DMS114 treated with DMSO at 0.1 percent for 48 hours (cell line): ENCODE data around the gene CCHCR1.

Experiments
- DNase-seq: peaks from one replicate; lab custom pipeline; 2025; ENCODE audit not compliant: unreplicated experiment; lab: John Stamatoyannopoulos, UW

The CCHCR1 gene

GRCh38 chr6:31132806-31133205 lies 24.8 kb downstream of the CCHCR1 start:
- DNase-seq, result no peak

- no peak for DNase-seq
Measured at GRCh38 chr6:31131595-31131994, 26.0 kb downstream of the CCHCR1 start.

- no peak for DNase-seq
Measured at GRCh38 chr6:31130751-31131150, 26.9 kb downstream of the CCHCR1 start.

- no peak for DNase-seq
Measured at GRCh38 chr6:31129130-31129529, 28.5 kb downstream of the CCHCR1 start.

GRCh38 chr6:31128093-31128676 lies 29.4 kb downstream of the CCHCR1 start:
- DNase-seq, result no peak

GRCh38 chr6:31126396-31127175 lies 31.0 kb downstream of the CCHCR1 start:
- no peak for DNase-seq

GRCh38 chr6:31125586-31126363 lies 31.8 kb downstream of the CCHCR1 start:
- DNase-seq, result no peak

- no peak for DNase-seq
Measured at GRCh38 chr6:31125162-31125561, 32.4 kb downstream of the CCHCR1 start.

- DNase-seq, result no peak
Measured at GRCh38 chr6:31122791-31123706, 34.6 kb downstream of the CCHCR1 start.

- DNase-seq, result no peak
Measured at GRCh38 chr6:31121131-31121790, 36.3 kb downstream of the CCHCR1 start.

- no peak for DNase-seq
Measured at GRCh38 chr6:31120151-31120915, 37.3 kb downstream of the CCHCR1 start, which contains the start of gene CDSN. Gene CDSN, minus strand, starts transcription at chr6:31120446. Its CDS starts 27 bp downstream, at chr6:31120419.

GRCh38 chr6:31118178-31118577 lies 39.4 kb downstream of the CCHCR1 start:
- no peak for DNase-seq

GRCh38 chr6:31116661-31117385 lies 40.8 kb downstream of the CCHCR1 start:
- DNase-seq, result no peak

- DNase-seq, result no peak
Measured at GRCh38 chr6:31115941-31116560, 41.6 kb downstream of the CCHCR1 start.

- DNase-seq, result no peak
Measured at GRCh38 chr6:31114970-31115849, 42.4 kb downstream of the CCHCR1 start.

- DNase-seq, result no peak
Measured at GRCh38 chr6:31114541-31114878, 43.1 kb downstream of the CCHCR1 start, which contains the start of gene PSORS1C1. Gene PSORS1C1, plus strand, starts transcription at chr6:31114800. Its CDS starts 14,833 bp downstream, at chr6:31129633.

GRCh38 chr6:31113861-31114540 lies 43.6 kb downstream of the CCHCR1 start:
- no peak for DNase-seq
